Activated T-cell treated with anti-CD3 and anti-CD28 coated beads, Interleukin-2, amount 50 U/mL, for 1 hour (primary cell): ENCODE data around the gene PHOX2A.
"Not testable (repeated sequence)": the region's sequence is repeated elsewhere in the genome, so short reads cannot be mapped to it uniquely, and the experiment has no call there.

ENCODE experiments used
- DNase-seq: peaks from one replicate; pipeline ENCODE4 v3.0.0-alpha.2; 2020

The PHOX2A gene

DNA sequence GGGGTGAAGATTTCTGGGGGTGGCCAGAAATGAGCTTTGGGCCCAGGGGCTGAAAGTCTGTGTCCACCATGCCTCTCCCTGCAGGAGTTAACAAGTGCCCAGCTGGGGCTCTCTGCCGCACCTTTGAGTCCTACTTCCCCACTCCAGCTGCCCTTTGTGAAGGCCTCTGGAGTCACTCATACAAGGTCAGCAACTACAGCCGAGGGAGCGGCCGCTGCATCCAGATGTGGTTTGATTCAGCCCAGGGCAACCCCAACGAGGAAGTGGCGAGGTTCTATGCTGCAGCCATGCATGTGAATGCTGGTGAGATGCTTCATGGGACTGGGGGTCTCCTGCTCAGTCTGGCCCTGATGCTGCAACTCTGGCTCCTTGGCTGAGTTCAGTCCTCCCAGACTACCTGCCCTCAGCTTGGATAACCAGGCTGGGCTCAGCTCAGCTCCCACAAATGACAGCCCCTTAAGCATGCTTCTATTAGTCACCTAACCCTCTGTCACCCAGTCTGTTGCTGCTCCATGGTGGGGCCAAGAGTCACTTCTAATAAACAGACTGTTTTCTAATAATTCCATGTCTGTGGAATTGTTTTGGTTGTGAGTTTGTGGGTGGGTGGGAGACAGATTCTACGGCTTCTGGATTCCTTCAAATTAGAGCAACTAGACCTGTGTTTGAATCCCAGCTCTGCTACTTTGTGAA, 22.4 kb downstream of the PHOX2A start:
- DNase-seq: no peak

- DNase-seq: no peak
These were observed 23.1 kb downstream of the PHOX2A start for GRCh38 chr11:72220696-72221363.

- no peak for DNase-seq
These were observed 25.7 kb downstream of the PHOX2A start for GRCh38 chr11:72218251-72218745.

- no peak for DNase-seq
These were observed 26.1 kb downstream of the PHOX2A start for GRCh38 chr11:72217841-72218240.

- DNase-seq: no peak
These were observed 27.3 kb downstream of the PHOX2A start, which contains the start of gene FOLR2 for GRCh38 chr11:72216638-72217037. TSS of gene FOLR2 (plus strand) at chr11:72216794. CDS start at chr11:72218585, 1,791 bp downstream.

GRCh38 chr11:72209101-72209500, 34.9 kb downstream of the PHOX2A start:
- no peak for DNase-seq

GRCh38 chr11:72208281-72208680, 35.7 kb downstream of the PHOX2A start:
- no peak for DNase-seq

DNA sequence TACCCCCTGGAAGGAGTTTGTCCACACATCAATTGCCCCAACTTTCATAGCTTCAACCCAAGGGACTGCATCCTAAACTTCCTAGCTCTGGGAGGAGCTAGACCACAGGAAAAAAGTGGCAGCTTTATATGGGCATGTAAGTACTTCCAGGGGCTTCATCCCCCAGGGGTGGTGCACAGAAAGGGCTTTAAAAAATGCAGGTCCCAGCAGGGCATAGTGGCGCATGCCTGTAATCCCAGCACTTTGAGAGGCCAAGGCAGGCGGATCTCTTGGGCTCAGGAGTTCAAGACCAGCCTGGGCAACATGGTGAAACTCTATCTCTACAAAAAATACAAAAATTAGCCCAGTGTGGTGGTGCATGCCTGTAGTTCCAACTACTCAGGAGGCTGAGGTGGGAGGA, 37.2 kb downstream of the PHOX2A start:
- DNase-seq: not testable (repeated sequence)

DNA sequence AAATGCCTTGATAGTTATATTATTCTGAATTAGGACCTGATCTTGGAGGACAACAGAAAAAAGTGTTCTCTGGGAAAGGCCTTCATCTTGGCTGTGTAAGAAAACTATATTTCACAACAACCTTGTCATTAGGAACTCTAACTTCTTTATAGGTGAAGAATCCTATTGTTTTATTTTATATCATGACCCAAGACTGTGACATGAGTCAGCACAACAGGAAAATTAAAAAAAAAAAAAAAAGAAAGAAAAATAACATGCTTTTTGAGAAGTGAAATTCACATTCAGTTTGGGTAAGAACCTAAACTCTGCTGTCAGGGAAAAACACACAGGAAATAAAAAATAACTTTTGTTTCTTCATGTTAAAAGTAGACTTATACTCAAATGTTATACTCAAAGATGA, 39.1 kb downstream of the PHOX2A start:
- no peak for DNase-seq

DNA sequence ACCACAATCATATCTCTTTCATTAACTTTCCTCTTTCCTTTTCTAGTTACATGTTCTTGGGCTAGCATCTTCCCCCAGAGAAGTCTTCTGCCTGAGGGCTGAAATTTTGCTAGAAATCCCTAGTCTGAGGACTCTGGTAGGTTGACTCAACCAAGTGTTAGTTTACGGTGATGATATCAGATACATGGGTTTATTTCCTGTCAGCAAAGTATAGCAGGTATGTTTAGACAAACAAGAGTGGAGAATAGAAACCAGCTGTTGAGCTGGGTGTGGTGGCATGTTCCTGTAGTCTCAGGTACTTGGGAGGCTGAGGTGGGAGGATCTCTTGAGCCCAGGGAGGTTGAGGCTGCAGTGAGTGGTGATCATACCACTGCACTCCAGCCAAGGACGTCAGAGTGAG, 40.8 kb downstream of the PHOX2A start:
- no peak for DNase-seq

DNA sequence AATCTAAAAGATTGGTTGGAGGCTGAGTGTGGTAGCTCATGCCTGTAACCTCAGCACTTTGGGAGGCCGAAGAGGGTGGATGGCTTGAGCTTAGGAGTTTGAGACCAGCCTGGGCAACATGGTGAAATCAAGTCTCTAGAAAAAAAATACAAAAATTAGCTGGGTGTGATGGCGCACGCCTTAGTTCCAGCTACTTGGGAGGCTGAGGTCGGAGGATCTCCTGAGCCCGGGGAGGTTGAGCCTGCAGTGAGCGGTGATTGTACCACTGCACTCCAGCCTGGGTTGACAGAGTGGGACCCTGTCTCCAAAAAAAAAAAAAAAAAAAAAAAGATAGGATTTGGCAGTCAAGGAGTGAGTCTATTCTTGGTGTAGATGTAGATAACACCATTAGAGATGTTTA, 41.4 kb downstream of the PHOX2A start:
- DNase-seq: no peak

GRCh38 chr11:72201445-72201844, 42.5 kb downstream of the PHOX2A start:
- not testable (repeated sequence) for DNase-seq

DNA sequence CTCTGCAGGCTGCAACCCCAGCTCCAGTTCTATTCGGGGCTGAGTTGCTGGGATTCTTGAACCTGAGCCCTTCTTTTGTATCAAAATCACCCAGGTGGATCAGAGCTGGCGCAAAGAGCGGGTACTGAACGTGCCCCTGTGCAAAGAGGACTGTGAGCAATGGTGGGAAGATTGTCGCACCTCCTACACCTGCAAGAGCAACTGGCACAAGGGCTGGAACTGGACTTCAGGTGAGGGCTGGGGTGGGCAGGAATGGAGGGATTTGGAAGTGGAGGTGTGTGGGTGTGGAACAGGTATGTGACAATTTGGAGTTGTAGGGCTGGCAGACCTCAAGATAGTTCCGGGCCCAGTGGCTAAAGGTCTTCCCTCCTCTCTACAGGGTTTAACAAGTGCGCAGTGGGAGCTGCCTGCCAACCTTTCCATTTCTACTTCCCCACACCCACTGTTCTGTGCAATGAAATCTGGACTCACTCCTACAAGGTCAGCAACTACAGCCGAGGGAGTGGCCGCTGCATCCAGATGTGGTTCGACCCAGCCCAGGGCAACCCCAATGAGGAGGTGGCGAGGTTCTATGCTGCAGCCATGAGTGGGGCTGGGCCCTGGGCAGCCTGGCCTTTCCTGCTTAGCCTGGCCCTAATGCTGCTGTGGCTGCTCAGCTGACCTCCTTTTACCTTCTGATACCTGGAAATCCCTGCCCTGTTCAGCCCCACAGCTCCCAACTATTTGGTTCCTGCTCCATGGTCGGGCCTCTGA, 48.3 kb downstream of the PHOX2A start:
- no peak for DNase-seq

GRCh38 chr11:72191961-72192381, 52.0 kb downstream of the PHOX2A start, which contains the start of gene FOLR1:
TSS of gene FOLR1 (plus strand) at chr11:72192140. CDS start at chr11:72192174, 34 bp downstream.
- DNase-seq: no peak

DNA sequence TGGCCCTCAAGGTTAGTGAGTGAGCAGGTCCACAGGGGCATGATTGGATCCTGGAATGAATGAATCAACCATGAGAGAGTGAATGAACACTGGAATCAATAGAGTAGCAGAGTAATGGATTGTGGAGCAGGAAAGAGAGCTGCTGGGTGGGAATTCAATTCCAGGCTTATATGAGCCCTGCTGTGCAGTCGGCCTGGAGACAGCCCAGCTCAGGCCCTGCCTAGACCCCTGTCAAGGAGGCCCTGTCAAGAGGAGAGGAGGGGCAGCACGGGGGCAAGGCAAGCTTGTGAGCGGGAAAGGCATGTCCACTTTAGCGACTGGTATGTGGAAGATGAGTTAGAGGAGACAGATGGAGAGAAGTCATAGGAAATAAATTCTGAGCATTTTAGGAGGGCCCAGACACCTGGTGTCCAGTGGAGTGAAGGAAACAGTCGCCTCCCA, 53.3 kb downstream of the PHOX2A start:
- DNase-seq: no peak

DNA sequence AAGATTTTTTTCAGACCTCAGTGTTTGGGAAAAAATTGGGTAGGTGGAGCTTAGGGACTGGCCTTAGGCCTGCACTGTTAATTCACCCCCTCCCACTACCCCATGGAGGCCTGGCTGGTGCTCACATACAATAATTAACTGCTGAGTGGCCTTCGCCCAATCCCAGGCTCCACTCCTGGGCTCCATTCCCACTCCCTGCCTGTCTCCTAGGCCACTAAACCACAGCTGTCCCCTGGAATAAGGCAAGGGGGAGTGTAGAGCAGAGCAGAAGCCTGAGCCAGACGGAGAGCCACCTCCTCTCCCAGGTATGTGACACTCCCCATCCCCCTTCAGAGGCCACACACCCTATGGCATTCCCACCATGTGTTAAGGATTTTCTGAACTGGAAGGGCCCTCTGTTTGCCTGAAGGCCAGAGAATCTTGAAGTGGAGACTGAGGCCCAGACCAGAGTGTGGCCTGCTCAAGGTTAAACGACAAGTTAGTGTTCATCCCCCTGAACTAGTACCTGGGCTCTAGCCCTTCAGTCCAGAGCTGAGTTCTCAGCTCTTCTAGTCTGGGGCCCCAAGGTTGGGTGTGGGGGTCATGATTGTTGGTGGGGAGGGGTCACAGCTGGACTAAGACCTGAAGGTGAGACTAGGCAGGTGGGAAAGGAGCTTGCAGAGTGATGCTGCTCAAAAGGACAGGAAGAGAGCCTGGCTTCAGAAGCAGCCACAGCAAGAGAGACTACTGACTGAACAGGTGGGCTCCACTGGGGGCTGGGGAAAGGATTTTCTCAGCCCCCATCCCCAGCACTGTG, 54.3 kb downstream of the PHOX2A start:
- DNase-seq: no peak
